Mesenteric fat pad (tissue), 1 donor: ENCODE measurements around the gene CRIM1. TPM values are rescaled to one million over a fixed set of nuclear protein-coding genes. Genes with fewer than 3 reads are reported as not detected.

Experiments
- DNase-seq: peaks from one replicate; pipeline ENCODE4 v3.0.0-alpha.2; 2020; ENCODE audit warnings: low spot score
- total RNA-seq: library from RNA; stranded (reverse); fragmentation: NEBNext Ultra II Directional; extraction: Animal tissue kit (Norgen Biotek cat#: 25700); gene quantifications from one replicate; pipeline ENCODE4 v1.2.1, GENCODE V29; 2021
- donor health status: DM: yes; HTN: yes; CAD: no.

CRIM1 gene
- total RNA-seq, 1 donor from 2014 or later: 230 TPM

DNA sequence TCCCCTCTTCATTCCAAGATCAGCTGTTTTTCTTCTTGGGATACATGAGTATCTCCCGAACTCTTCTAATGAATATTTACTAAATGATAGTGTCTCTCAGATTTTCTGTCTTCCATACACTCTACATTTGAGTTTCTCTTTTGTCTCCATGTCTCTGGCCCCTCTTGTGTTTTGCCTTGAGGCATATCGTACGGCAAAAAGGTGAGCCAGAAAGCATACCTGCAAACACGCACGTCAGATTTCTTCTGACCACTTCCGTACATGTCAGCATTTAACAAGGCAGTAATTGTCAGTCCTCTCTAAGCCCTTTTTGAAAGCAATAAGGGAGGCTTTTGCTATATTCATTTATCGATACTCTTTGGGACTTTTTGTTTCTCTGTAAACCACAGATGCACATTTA, 160.0 kb downstream of the CRIM1 start:
- no peak for DNase-seq

DNA sequence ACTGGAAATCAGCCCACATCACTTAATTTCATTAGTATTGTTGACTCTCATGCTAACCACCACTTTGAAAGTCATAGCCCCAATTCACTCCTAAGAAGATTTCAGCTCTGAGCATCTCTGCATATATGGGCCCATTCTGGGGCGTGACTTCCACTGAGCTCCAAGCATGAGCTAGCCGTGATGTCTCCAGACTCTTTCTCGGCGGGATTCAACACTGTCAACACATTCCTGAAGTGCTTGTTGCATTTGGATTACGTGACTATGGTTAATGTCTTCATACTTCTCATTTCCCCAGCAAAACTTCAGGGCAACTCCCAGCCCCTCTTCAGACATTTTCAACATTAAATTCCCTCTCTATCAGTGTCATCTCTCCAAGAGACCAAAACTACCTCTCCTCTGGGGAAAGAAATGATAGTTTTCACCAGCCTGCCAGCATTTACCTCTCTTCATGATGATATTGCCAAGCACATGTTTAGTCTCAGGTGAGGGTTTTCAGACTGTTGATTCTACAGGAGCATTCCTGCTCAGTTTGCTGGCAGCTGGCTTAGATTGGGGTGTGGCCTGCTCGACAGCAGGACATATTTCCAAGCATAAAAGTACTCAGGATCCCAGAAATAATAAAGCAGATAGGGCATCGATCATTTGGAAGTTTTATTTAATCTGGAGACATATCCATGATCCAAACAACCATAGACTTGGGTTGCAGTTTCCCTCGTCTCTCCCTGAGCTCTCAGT, 160.7 kb downstream of the CRIM1 start:
- no peak for DNase-seq

DNA sequence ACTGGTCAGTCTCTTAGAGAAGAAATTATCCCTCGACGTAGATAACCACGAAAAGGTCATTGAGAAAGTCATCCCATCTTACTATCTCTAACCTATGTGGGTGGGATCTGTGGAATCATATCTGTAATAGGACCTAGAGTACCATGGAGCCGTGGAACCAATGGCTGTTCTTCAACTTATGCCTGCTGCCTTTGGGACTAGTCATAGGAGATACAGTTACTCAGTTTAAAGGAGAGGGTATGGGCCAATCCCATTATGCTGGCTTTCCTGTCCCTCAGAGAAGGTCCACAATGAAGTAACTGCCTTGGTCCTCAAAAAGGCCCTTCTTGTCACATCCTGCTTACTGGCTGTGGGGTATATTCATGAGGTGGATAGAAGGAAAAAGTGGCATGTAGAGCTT, 164.9 kb downstream of the CRIM1 start:
- no peak for DNase-seq

DNA sequence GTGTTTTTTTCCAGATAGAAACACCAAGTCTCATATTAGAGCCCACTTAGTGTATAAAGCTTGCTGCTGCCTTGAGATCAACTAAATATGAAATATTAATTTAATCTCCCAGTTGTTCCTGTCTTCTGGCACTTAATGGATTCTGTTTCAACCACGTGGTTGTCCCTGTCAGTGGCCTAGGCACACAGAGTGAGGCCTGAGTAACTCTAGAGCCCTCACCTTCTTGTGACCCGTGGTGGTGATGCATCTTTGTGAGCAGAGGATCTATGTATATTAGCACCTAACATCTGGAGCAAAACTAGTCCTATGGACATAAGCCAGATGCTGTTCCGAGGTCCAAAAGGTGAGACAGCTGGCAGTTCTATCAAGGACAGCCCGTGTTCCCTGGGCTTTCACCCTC, 167.6 kb downstream of the CRIM1 start:
- DNase-seq: no peak

DNA sequence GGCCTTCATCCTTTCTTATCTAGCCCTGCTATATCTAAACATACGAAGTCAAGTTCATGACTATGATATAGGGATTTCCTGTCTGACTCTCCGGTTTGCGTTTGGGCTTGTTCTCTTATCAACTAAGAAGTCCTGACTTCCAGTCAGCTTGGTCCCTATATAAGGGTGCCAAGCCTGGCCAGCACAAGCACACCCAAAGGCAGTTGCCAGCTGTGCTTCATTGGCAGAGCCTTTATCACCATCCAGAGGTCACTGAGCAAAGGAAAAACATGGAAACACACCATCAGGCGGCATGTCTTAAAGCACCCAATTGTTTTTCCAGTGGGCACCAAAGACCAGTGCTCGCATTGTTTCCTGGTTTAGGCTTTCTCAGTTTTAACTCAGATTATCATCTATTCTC, 169.7 kb downstream of the CRIM1 start:
- no peak for DNase-seq

DNA sequence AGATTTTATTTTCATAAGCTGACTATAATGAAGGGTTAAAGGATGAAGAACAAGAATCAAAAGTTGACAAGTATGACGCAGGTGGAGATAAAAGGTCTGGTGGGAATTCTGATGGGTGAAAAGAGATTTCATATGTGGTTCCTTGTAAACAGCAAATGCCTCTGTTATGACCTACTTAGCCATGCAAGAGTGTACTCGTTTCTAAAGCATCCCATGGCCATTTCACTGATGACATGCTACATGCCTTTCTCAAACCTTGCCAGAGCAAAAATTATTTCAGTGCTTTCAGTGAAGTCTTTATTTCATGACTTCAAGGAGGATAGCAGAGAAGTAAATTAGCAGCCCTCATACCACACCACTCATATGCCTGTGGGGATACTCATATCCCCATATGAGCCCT, 170.6 kb downstream of the CRIM1 start:
- no peak for DNase-seq

DNA sequence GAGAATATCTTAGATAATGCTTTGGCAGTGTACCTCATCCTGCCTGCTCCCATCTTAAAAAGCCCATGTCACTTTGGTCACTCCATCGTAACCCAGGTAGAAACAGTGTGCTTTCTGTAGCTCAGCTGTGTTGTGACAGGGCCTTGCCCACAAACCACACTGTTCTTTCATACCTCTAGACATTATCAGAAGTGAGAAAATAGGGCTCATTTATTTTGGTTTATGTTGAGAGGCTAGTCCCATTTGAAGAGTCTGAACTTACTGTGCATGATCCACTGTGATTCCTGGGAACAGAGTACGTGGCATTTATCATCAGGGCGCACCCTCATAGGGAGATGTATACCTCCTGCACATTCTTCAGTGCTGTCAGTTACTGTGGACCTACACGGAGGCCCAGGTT, 172.7 kb downstream of the CRIM1 start:
- no peak for DNase-seq

DNA sequence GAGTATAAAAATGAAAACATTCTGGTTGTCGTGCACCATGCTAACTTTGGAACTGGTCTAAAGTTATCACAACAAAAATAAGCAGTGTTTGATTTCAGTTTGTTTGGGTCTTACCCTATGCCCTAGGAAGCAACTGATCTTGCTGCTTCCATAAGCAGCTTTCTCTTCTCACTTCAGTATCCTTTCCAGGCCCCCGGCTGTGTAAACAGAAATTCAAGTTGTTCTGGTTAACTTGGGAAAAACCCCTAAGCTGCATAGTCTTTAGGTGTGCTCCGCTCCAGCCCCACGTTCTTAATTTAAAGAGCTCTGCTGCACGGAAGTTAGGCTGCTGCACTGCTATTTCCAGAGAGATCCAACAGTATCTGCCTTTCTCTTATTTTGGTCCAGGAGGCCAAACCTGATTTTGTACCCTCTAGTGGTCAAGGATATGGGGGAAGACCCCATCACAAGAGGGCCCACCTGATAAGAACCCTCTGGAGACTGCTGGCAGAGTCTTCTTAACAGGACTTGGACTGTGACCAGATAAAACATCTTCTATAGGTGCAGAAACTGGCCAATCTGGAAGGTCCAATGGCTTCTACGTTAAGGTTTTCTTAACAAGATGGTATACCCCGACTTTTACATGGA, 173.3 kb downstream of the CRIM1 start:
- DNase-seq: no peak

DNA sequence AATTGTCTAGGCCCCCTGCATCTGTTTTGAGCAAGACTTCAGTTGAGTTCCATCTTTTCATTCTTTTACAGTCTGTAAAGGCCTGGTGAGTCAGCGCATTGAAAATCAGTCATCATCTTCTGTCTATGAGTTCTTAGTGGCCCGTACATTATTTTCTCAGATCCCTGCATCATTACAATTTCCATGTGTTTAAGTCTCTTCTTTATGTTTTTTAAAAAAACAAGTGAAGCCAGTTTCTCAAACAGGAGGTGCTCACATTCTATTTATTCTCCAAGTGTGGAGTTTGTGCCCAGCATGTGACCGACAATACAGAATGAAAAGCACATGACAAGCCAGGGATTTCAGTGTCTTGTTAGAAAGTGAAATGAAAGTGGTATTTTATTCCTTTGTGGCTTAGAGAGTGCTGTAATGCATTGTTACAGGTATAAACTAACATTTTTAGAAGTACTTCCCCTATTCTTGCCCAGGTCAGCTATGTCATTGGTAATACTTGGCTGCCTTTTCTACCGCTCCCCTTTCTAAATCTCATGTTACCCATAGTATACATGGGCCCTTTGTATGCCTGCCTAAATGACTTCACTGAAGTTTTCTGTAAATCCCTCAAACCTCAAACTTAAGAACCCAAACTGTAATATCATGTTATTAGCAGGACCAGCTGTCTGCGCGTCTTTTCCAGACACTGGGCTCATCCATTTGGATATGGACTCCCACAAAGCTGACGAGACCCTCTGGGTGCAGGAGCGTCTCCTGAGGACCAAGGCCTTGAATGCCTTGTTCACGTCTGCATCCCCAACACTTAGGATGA, 174.8 kb downstream of the CRIM1 start:
- no peak for DNase-seq

DNA sequence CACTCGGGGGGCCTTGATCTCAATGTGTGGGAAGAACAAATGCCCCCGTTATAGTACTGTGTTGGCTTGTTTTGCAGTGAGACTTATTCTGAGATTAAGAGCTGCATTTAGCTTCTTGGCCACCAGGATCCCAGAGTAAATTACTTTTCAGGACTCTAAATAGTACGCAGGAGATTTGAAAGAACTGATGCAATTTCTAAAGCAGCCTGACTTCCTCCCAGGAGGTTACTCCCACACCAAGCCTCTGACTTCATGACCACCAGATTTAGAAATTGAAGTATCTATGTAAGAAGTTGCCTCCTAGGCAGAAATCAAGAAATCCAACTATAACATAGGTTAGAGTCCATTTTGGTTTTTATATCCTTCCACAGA, 175.4 kb downstream of the CRIM1 start:
- no peak for DNase-seq

DNA sequence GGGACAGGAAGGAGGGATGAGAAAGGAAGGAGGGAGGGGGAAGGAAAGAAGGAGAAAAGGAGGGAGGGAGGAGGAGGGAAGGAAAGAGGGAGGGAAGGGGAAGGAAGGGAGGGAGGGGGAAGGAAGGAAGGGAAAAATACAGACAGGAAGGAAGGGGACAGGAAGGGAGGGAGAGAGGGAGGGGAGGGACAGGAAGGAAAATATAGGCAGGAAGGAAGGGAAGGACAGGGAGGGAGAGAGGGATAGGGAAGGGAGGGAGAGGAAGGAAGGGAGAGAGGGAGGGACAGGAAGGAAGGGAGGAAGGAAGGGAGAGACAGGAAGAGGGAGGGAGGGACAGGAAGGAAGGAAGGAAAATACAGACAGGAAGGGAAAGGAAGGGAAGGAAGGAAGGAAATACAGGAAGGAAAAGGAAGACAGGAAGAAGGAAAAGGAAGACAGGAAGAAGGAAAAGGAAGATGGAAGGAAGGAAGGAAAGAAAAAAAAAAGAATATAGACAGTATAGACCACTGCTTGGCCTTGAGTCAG, 178.8 kb downstream of the CRIM1 start:
- no peak for DNase-seq

DNA sequence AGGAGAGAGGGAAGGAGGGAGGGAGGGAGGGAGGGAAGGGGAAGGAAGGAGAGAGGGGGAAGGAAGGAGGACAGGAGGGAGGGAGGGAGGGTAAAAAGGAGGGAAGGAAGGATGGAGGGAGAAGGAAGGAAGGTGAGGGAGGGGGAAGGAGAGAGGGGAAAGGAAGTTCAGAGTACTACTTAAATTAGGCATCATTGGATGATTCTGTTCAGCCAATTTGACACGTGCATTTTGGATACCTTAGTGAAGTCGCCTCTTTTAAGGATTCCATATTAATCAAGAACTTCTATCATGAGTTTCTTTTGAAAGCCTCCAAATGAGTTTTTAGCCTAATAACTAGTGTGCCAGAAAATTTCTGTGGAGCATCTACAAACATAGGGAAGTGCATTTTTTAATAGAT, 179.5 kb downstream of the CRIM1 start:
- DNase-seq: no peak

DNA sequence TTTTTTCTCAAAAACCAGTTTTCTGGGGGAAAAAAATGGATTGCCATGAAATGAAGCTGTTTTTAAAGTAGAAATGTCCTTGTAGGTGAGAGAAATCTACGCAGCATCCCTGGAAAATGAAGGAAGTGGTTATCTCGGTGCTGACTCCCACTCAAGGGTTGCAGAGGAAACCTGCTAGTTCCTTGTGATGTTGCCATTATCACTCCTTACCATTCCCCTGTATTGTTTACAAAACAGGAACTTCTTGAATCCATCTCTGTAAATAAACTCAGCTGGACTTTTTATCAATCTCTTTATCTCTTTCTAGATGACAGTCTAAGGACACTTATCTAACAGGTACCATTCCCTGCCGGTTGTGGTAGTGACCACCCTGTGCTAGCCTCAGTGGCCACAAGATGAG, 181.2 kb downstream of the CRIM1 start:
- DNase-seq: no peak

DNA sequence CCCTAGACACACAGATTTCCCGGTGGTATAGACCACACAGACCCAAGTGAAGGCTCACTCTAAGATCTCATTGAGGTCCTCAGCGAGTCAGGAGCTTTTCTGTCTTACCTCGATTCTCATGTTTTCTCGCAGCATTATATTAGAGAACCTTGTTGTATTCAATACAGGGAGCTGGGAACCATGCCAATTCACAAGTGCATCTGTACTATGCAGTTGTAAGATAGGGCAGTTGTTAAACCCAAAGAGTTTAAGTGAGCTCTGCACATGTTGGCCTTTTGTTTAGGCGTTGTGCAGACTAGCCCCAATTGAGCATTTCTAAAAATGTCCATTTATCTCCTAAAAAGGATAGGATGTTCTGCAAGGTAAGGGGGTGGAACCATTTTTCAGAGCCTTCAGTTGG, 182.8 kb downstream of the CRIM1 start:
- DNase-seq: no peak

DNA sequence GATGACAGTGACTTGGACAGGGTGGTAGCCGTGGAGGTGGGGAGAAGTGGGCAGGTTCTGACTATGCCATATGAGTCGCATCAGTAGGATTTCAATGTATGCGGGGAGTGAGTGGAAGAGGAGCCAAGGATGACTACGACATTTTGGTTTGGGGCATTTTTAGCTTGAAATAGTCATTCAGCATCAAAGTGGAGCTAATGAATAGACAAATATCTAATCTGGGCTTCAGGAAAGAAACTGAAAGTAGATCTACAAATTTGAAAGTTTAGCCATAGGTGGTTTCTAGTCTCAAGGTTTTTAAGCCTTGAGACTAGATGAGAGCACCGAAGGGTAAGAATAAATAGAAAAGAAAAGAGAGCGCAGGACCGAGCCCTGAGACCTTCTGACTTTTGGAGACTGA, 184.1 kb downstream of the CRIM1 start:
- DNase-seq: no peak

DNA sequence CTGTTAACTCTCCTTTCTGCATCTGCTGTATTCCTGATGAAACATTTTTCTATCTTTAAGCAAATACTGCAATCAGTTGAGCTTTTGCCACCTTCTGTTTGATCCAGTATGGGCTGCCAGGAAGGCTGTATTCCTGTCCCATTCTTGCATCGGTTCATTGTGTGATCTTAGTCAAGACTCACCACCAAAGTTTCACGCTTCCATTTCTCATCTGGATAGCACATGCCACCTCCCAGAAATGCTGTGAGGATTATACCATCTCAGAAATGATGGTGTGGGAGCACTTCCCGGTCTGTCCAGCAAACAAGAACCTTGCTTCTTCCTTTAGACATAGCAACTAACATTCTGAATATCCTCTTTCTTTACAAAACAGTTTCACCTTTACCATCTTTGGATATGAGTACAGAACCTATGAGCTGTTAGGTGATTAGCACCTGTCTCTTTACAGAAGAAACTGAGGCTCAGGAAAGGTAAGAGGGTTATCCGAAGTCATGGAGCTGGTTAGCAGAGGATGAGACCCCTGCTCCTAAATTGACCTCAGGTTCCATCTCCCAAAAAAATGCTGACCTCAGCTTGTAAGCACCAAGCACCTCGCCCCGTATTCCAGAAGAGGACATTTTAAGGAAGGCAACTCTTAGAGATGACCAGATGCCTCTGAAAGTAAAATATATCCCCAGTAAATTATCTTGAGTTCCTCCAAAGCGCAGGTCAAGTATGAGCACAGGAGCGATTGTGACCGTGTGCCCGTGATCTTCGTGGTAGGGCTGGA, 185.6 kb downstream of the CRIM1 start:
- no peak for DNase-seq

DNA sequence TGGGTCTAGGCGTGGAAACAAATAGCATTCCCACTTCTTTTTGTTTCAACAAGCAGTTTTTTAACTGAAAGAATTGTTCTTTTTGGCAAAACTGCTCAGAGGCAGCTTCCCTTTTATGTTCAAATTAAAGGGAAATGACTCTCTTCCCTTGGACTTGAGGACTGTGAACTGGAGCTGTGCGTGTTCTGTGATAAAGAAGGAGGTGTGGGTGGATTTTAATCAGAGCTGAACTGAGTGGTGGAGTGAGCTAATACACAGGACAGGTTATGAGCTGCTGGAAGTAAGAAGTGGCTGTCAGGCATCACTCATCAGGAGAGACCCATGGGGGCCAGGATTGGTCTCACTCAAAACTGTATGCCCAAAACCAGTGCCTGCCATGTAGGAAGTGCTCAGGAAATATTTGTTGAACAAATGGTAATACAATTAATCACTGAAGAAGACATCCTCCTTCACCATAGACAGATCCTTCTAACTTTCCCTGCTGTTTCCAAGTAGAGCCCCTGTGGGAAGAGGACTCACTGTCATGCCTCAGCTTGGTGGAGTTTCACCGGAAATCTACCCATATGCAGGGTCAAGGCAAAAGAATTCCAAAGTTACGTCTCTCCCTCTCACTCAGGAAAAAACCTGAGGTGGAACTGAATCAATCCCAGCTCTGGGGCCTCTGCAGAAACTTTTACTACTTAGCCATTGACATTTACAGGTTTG, 186.5 kb downstream of the CRIM1 start:
- no peak for DNase-seq

DNA sequence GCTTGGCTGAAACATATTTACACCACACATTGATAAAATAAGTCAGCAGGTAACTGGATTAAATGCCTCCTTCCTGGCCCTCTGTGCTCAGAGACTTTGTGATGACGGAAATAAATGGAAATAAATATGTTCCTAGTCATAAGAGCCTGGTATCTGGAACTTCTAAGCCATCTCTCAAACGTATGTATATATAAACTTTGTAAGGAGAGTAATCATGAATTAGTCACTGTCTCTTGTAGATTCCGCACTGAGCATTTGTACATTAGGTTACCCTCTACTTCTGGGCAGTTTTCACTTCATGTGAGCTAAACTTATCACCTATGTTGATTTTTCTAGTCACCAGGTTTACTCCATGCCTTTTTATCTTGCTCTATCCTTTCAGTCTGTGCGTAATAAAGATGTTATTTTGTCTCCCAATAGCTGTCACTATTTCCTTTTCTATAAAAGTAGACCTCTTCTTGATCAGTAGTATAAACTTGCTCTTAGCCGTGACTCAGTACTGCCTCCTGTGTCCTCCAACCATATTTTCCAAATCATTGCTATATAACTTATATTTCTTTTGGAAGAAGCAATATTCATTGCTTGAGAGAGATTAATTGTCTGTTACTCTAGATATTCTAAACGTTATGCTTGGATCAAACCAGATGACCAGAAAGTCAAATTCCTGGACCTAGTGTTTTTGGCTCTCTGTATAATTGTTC, 189.2 kb downstream of the CRIM1 start:
- DNase-seq: no peak

DNA sequence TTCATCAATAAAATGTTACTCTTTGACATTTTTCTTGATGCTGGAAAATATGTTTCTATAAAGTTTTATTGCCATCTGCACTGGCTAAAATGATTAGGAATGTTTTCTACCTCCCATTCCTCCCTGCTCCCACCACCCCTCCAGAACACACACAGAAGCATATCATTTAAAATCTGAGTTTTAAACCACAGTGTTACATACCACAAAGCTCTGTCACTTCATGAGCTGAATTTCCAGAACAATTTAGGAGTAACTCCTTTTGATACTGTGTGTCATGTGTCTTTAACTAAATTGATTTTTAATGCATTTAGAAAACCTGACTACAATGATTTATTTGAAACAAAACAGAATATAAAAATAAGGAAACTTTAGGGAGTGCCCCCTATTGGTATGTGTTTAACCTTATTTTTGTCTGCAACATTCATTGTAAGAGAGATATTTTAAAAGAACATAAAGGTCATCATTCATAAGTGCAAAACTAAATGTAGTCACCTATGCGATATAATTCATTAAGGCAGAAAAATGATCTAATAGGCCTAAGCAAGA, 190.4 kb downstream of the CRIM1 start:
- no peak for DNase-seq

DNA sequence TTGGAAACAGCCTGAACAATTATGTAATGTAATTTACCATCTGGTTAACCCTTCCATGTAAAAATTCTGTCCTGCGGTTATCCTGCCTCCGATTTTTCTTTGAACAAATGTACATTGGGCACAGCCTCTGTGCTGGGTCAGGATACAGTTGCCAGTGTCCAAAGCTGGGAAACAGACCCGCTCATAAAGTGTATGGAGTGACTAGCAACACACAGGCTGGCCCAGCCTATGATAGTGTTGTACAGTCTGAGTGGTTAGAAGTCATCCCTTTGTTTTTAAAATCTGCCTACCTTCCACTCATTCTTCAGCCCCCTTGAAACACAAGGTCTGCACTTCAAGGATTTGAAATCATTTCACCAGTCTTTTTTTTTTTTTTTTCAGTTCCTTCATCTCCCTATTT, 192.3 kb downstream of the CRIM1 start:
- no peak for DNase-seq
